ENCODE measurements around the gene SPAG17. TPM values are rescaled to one million over a fixed set of nuclear protein-coding genes. Genes with fewer than 3 reads are reported as not detected.

SPAG17 gene
- total RNA-seq, 6 experiments from 2014 or later, result not detected

DNA sequence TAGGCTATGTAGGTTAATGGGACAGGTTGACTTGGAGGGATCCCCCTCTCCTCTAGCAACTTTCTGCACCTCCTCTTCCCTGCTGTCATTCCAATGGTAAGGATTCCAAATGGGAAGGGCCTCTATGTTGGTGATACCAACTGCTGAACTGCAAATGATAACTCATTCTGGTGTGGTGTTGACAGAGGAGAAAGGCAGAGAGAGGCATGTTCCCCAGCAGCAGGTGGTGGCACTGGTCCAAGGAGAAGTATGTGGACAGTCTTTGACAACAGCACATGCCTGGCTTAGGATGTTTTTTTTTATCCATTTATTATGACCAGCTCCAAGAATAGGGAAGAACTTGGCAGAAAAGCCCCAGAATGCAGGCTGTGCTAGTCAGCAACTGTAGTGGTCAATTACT, 19.6 kb upstream of the SPAG17 start:
- Mint-ChIP-seq H3K27me3 (ENCODE audit: insufficient read depth) (no peaks in the 10 kb centered on the region; the same call in 1 of the 2 replicates), H3K4me1 (ENCODE audit: low read depth) (no peaks in the 10 kb centered on the region), H3K9me3 (no peaks in the 10 kb centered on the region), H3K4me3 (no peak overlapping the region), H3K27ac (no peak overlapping the region), H3K36me3 (ENCODE audit: low read depth) (no peaks in the 10 kb centered on the region)
- TF ChIP-seq CTCF (IDR thresholded peaks at IDR 0.05), result no peak
- no peak for DNase-seq

DNA sequence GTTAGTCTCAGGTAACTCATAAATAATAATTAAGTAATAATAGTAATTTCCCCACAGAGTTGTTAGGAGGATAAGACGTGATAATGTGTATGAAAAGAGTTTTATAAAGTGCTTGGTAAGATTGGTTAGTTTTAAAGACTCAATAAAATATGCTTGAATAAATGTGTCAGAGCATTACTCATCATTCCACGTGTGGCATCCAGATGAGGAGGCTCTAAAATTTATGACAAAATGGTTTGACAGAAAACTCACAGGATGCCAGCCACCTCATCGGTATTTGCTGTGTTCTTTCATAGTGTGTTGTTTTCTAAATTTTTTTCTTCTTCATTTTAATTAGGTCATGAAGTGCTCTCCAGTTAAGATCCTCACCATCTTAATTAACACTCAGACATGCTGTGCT, 19.1 kb upstream of the SPAG17 start:
- no peaks in the 10 kb centered on the region; the same call in 1 of the 2 replicates for H3K27me3 Mint-ChIP-seq (ENCODE audit: insufficient read depth)
- no peaks in the 10 kb centered on the region for H3K36me3 Mint-ChIP-seq (ENCODE audit: low read depth)
- no peak overlapping the region for H3K27ac Mint-ChIP-seq
- no peak for DNase-seq
- no peaks in the 10 kb centered on the region for H3K9me3 Mint-ChIP-seq
- H3K4me1 Mint-ChIP-seq (ENCODE audit: low read depth), result no peaks in the 10 kb centered on the region
- H3K4me3 Mint-ChIP-seq, result no peak overlapping the region
- no peak for TF ChIP-seq CTCF (IDR thresholded peaks at IDR 0.05)

DNA sequence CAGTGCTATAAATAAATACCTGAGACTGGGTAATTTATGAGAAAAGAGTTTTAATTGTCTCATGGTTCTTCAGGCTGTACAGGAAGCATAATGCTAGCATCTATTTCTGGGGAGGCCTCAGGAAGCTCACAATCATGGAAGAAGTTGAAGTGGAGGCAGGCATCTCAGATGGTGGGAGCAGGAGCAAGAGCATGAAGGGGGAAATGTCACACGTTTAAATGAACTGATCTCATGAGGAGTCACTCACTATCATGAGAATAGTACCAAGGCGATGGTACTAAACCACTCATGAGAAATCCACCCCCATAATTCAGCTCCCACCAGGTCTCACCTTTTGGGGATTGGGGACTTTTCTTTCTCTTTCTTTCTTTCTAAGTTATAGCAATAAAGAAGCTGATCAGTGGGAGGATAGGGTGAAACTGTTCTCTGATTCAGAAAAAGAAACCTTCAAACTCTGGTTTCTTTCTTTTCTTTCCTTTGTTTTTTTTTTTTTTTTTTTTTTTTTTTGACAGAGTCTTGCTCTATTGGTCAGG, 17.1 kb upstream of the SPAG17 start:
- no peak overlapping the region for H3K4me3 Mint-ChIP-seq
- no peak overlapping the region for H3K27ac Mint-ChIP-seq
- no peaks in the 10 kb centered on the region for H3K36me3 Mint-ChIP-seq (ENCODE audit: low read depth)
- no peaks in the 10 kb centered on the region for H3K4me1 Mint-ChIP-seq (ENCODE audit: low read depth)
- no peaks in the 10 kb centered on the region; the same call in none of the 2 replicates for H3K27me3 Mint-ChIP-seq (ENCODE audit: insufficient read depth)
- H3K9me3 Mint-ChIP-seq, result no peaks in the 10 kb centered on the region
- TF ChIP-seq CTCF (IDR thresholded peaks at IDR 0.05), result no peak
- no peak for DNase-seq

- no peaks in the 10 kb centered on the region for H3K36me3 Mint-ChIP-seq (ENCODE audit: low read depth)
Measured at GRCh38 chr1:118201524-118201923, 16.5 kb upstream of the SPAG17 start.

DNA sequence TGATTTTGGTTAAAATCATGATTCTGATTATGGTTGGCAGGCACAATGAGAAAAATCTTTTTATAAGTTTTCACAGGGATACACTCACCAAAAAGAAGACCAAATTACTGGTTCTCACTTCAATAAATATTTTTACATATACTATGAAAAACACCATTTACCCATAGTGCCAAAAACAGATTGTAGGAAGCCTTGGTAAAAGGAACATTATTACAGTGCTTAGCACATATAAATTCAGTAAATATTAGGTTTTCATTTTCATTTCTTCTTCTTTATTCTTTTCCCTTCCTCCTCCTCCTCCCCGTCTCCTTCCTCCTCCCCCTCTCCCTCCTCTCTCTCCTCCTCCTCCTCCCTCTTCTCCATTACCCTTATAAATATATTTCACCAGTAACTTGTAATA, 15.8 kb upstream of the SPAG17 start:
- H3K4me3 Mint-ChIP-seq, result no peak overlapping the region
- H3K4me1 Mint-ChIP-seq (ENCODE audit: low read depth), result no peaks in the 10 kb centered on the region
- TF ChIP-seq CTCF (IDR thresholded peaks at IDR 0.05), result no peak
- H3K27ac Mint-ChIP-seq, result no peak overlapping the region
- no peaks in the 10 kb centered on the region for H3K9me3 Mint-ChIP-seq
- H3K36me3 Mint-ChIP-seq (ENCODE audit: low read depth), result no peaks in the 10 kb centered on the region
- no peaks in the 10 kb centered on the region; the same call in none of the 2 replicates for H3K27me3 Mint-ChIP-seq (ENCODE audit: insufficient read depth)
- DNase-seq, result no peak

More at GRCh38 chr1:118201524-118201923, 16.5 kb upstream of the SPAG17 start:
- no peak for TF ChIP-seq CTCF (IDR thresholded peaks at IDR 0.05)
- Mint-ChIP-seq H3K9me3 (no peaks in the 10 kb centered on the region), H3K4me1 (ENCODE audit: low read depth) (no peaks in the 10 kb centered on the region), H3K27ac (no peak overlapping the region), H3K4me3 (no peak overlapping the region), H3K27me3 (ENCODE audit: insufficient read depth) (no peaks in the 10 kb centered on the region; the same call in none of the 2 replicates)
- DNase-seq, result no peak
